ENCODE measurements around the gene E2F7. TPM values are rescaled to one million over a fixed set of nuclear protein-coding genes. Genes with fewer than 3 reads are reported as not detected.

Gene E2F7
- total RNA-seq, 1 donor: 23.4 TPM

GRCh38 chr12:77045183-77045582 lies 20.2 kb downstream of the E2F7 start:
- DNase-seq (ENCODE audit: low read depth): no peak
- TF ChIP-seq, protein P1, sequence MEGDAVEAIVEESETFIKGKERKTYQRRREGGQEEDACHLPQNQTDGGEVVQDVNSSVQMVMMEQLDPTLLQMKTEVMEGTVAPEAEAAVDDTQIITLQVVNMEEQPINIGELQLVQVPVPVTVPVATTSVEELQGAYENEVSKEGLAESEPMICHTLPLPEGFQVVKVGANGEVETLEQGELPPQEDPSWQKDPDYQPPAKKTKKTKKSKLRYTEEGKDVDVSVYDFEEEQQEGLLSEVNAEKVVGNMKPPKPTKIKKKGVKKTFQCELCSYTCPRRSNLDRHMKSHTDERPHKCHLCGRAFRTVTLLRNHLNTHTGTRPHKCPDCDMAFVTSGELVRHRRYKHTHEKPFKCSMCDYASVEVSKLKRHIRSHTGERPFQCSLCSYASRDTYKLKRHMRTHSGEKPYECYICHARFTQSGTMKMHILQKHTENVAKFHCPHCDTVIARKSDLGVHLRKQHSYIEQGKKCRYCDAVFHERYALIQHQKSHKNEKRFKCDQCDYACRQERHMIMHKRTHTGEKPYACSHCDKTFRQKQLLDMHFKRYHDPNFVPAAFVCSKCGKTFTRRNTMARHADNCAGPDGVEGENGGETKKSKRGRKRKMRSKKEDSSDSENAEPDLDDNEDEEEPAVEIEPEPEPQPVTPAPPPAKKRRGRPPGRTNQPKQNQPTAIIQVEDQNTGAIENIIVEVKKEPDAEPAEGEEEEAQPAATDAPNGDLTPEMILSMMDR (IDR thresholded peaks at IDR 0.05; ENCODE audit: insufficient read depth, low read length): no peak
- H3K4me3 ChIP-seq (ENCODE audit: low read depth, low read length): no peak overlapping the region

DNA sequence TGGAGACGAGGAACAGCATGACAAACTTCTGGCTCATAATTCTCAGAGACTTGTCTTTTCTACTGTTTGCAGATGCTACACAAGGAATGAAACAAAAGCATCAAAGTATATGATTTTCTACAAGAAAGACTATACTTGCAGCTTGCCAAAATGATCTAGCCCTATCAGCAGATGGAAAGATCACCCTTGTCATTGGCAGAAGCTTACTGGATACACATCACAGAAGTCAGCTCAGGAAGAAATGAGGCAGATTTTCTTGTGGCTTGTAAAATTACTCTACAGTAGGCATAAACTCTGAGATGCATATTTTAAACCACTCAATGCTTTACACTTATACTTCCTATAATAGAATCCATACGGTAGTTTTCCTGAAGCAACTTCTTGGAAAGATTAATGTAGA lies 20.6 kb downstream of the E2F7 start:
- no peak overlapping the region for H3K4me3 ChIP-seq (ENCODE audit: low read depth, low read length)
- TF ChIP-seq, protein P1 (IDR thresholded peaks at IDR 0.05; ENCODE audit: insufficient read depth, low read length): no peak
- no peak for DNase-seq (ENCODE audit: low read depth)

DNA sequence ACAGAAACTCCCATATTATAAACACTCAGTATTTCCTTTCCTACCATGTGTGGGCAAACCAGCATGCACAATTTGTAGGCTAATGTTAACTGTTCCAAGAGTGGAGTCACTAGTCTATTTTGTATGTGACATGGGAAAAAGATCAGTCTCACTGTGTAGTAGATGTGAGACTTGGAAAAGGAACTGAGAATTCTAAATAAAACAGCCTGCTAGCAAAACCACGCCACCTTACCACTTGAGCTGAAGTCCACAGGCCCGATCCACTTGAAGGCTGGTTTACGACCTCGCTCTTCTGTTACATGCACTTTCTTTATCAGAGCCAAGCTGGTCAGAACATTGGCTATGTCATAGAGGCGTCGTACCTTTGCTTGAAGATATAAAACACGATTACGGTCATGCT lies 22.5 kb downstream of the E2F7 start:
- H3K4me3 ChIP-seq (ENCODE audit: low read depth, low read length): no peak overlapping the region
- DNase-seq (ENCODE audit: low read depth): no peak
- TF ChIP-seq, protein P1 (IDR thresholded peaks at IDR 0.05; ENCODE audit: insufficient read depth, low read length): no peak

DNA sequence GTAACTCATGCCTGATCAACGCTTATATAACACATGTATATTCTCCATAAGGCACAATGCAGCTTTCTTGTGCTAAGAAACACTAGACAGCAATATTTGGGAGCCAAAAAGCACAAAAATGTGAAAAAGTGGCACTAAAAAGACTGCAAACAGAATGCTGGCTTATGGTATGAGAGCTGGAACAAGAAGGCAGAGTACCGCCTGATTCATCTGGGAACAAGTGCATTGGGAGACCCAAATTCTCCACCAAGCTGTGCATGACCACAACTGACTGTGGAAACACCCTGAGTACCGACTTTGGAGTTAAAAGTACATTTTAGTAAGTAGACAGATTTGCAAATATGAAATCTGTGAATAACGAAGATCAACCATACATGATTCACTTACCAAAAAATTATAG lies 25.1 kb downstream of the E2F7 start:
- H3K4me3 ChIP-seq (ENCODE audit: low read depth, low read length): no peak overlapping the region
- DNase-seq (ENCODE audit: low read depth): no peak
- TF ChIP-seq, protein P1 (IDR thresholded peaks at IDR 0.05; ENCODE audit: insufficient read depth, low read length): no peak

- no peak overlapping the region for H3K4me3 ChIP-seq (ENCODE audit: low read depth, low read length)
- TF ChIP-seq, protein P1 (IDR thresholded peaks at IDR 0.05; ENCODE audit: insufficient read depth, low read length): no peak
- DNase-seq (ENCODE audit: low read depth): no peak
Measured at GRCh38 chr12:77035226-77035625, 30.1 kb downstream of the E2F7 start.

- no peak overlapping the region for H3K4me3 ChIP-seq (ENCODE audit: low read depth, low read length)
- TF ChIP-seq, protein P1 (IDR thresholded peaks at IDR 0.05; ENCODE audit: insufficient read depth, low read length): no peak
- no peak for DNase-seq (ENCODE audit: low read depth)
Measured at GRCh38 chr12:77033658-77034536, 31.5 kb downstream of the E2F7 start.

Measured in fibroblast of the aortic adventitia (primary cell).